ENCODE results near the gene MAN2B2. TPM values are rescaled to one million over a fixed set of nuclear protein-coding genes. Genes with fewer than 3 reads are reported as not detected.

Gene MAN2B2
- total and polyA plus RNA-seq, 7 donors, result 1.8 to 6.6 (median 3.2) TPM

- H3K36me3 ChIP-seq (ENCODE audit: insufficient read depth in 1 of 2, low read depth in 1 of 2), result peaks cover 0 to 4% of the 10 kb centered on the region in 2 donors
- H3K27me3 ChIP-seq (ENCODE audit: insufficient read depth in 3 of 3, low read length in 2 of 3), result peaks cover 0 to 1% (median 0%) of the 10 kb centered on the region in 3 donors
- no peaks in the 10 kb centered on the region for H3K9me3 ChIP-seq
- H3K27ac ChIP-seq, result no peak overlapping the region
- WGBS, 3 donors, result 46 to 48% (median 47%) methylated on average over 16 of the region's 16 CpGs
- intact Hi-C loops (cut with DNase I), result no loop called here
- DNase-seq, result no peak
- H3K4me3 ChIP-seq, result peak overlapping the region; percentile 83
- ATAC-seq, result peak in 2 of 4 donors; percentile 8 to 20
- H3K4me1 ChIP-seq, result peaks cover 9% of the 10 kb centered on the region
- TF ChIP-seq, protein P1, sequence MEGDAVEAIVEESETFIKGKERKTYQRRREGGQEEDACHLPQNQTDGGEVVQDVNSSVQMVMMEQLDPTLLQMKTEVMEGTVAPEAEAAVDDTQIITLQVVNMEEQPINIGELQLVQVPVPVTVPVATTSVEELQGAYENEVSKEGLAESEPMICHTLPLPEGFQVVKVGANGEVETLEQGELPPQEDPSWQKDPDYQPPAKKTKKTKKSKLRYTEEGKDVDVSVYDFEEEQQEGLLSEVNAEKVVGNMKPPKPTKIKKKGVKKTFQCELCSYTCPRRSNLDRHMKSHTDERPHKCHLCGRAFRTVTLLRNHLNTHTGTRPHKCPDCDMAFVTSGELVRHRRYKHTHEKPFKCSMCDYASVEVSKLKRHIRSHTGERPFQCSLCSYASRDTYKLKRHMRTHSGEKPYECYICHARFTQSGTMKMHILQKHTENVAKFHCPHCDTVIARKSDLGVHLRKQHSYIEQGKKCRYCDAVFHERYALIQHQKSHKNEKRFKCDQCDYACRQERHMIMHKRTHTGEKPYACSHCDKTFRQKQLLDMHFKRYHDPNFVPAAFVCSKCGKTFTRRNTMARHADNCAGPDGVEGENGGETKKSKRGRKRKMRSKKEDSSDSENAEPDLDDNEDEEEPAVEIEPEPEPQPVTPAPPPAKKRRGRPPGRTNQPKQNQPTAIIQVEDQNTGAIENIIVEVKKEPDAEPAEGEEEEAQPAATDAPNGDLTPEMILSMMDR (IDR thresholded peaks at IDR 0.05), result no peak
Observed at GRCh38 chr4:6573986-6574746, 823 bp upstream of the MAN2B2 start.

- no peaks in the 10 kb centered on the region for H3K9me3 ChIP-seq
- no peak overlapping the region for H3K27ac ChIP-seq
- H3K4me3 ChIP-seq, result peak overlapping the region; percentile 83
- peaks cover 9% of the 10 kb centered on the region for H3K4me1 ChIP-seq
- DNase-seq (no peak), ATAC-seq (no peak)
- peaks cover 0 to 8% of the 10 kb centered on the region in 2 donors for H3K36me3 ChIP-seq (ENCODE audit: insufficient read depth in 1 of 2, low read depth in 1 of 2)
- H3K27me3 ChIP-seq (ENCODE audit: insufficient read depth in 3 of 3, low read length in 2 of 3), result peaks cover 0 to 1% (median 0%) of the 10 kb centered on the region in 3 donors
- 67 to 69% (median 69%) methylated on average over 14 to 17 of the region's 17 CpGs for whole genome bisulfite sequencing, 3 donors
- intact Hi-C loops (cut with DNase I), result no loop called here
- TF ChIP-seq, protein P1 (IDR thresholded peaks at IDR 0.05), result no peak
Observed at GRCh38 chr4:6575503-6576240, 683 bp downstream of the MAN2B2 start.

- peaks cover 9% of the 10 kb centered on the region for H3K4me1 ChIP-seq
Observed at GRCh38 chr4:6576512-6576911, 1.5 kb downstream of the MAN2B2 start.

DNA sequence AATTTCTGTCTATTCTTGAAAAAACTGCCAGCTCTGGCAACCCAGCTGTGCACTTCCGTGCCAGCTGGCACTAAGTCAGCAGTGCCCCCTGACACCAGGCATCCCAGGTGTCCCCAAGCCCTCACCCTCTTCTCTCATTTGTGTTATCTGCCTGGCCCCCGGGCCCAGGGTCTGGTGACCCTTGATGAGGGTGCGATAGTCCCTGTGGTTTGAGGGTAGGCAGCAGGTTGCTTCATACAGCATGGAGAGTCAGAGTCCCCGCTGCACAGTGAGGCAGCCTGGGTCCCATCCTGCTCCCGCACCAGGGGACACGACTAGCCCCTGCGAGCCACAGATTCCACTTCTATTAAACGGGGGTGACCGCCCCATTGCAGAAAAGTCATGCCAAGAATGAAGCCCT lies 1.9 kb downstream of the MAN2B2 start:
- 74 to 83% (median 75%) methylated on average over 9 of the region's 9 CpGs for WGBS, 3 donors
- Histone ChIP-seq H3K4me1 (peaks cover 9% of the 10 kb centered on the region), H3K9me3 (no peaks in the 10 kb centered on the region), H3K27ac (no peak overlapping the region), H3K27me3 (ENCODE audit: insufficient read depth in 3 of 3, low read length in 2 of 3) (peaks cover 0 to 1% (median 0%) of the 10 kb centered on the region in 3 donors), H3K36me3 (ENCODE audit: insufficient read depth in 1 of 2, low read depth in 1 of 2) (peaks cover 0 to 8% of the 10 kb centered on the region in 2 donors), H3K4me3 (no peak overlapping the region)
- intact Hi-C loops (cut with DNase I), result no loop called here
- TF ChIP-seq, protein P1 (IDR thresholded peaks at IDR 0.05), result no peak
- DNase-seq, result no peak
- no peak for ATAC-seq

More at GRCh38 chr4:6576512-6576911, 1.5 kb downstream of the MAN2B2 start:
- TF ChIP-seq, protein P1 (IDR thresholded peaks at IDR 0.05), result no peak
- no peak for ATAC-seq
- 69 to 79% (median 71%) methylated on average over 16 of the region's 16 CpGs for WGBS, 3 donors
- Histone ChIP-seq H3K27ac (no peak overlapping the region), H3K27me3 (ENCODE audit: insufficient read depth in 3 of 3, low read length in 2 of 3) (peaks cover 0 to 1% (median 0%) of the 10 kb centered on the region in 3 donors), H3K9me3 (no peaks in the 10 kb centered on the region), H3K36me3 (ENCODE audit: insufficient read depth in 1 of 2, low read depth in 1 of 2) (peaks cover 0 to 8% of the 10 kb centered on the region in 2 donors), H3K4me3 (no peak overlapping the region)
- intact Hi-C loops (cut with DNase I), result no loop called here
- no peak for DNase-seq

All from psoas muscle (tissue), 8 donors.